ENCODE data around the gene SDC1.

Gene SDC1

DNA sequence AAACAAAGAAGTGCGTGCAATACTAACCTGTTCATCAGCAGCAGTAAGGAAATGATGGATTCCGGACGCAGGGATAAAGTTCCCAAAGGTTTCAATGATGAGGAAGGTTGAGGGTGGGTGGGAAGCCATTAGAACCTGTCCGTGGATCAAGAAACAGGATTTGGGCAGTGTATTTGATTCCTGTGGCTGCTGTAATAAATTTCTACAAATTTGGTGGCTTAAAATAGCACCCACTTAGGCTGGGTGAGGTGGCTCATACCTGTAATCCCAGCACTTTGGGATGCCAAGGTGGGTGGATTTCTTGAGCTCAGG lies 5.1 kb upstream of the SDC1 start:
- in situ Hi-C loops (cut with MboI; ENCODE audit: low pct_unique_long_range_greater_than_20kb, low sequenced_read_pairs) = no loop called here
- DNase-seq = no peak

DNA sequence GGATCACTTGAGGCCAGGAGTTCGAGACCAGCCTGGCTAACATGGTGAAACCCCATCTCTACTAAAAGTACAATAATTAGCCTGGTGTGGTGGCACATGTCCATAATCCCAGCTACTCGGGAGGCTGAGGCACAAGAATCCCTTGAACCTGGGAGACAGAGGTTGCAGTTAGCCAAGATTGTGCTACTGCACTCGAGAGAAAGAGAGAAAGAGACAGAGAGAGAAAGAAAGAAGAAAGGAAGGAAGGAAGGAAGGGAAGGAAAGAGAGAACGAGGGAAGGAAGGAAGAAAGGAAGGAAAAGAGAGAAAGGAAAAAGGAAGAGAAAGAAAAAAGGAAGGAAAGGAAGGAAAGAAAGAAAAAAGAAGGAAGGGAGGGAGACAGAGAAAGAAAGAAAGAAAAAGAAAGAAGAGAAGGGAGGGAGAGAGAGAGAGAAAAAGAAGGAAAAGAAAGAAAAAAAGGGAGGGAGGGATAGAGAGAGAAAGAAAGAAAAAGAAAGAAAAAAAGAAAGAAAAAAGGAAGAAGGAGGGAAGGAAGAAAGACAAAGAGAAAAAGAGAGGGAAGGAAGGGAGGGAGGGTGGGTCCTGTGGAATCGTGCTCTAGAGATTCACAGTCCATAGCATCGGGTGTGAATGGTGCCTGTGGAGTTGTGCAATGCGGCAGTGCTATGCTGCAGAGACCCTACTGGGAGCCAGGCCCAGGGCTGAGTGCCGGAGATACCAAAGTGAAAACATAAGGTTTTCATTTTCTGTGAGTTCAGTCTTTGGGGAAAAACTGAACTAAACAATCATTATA lies 4.6 kb upstream of the SDC1 start:
- in situ Hi-C loops (cut with MboI; ENCODE audit: low pct_unique_long_range_greater_than_20kb, low sequenced_read_pairs) = no loop called here
- no peak for DNase-seq

DNA sequence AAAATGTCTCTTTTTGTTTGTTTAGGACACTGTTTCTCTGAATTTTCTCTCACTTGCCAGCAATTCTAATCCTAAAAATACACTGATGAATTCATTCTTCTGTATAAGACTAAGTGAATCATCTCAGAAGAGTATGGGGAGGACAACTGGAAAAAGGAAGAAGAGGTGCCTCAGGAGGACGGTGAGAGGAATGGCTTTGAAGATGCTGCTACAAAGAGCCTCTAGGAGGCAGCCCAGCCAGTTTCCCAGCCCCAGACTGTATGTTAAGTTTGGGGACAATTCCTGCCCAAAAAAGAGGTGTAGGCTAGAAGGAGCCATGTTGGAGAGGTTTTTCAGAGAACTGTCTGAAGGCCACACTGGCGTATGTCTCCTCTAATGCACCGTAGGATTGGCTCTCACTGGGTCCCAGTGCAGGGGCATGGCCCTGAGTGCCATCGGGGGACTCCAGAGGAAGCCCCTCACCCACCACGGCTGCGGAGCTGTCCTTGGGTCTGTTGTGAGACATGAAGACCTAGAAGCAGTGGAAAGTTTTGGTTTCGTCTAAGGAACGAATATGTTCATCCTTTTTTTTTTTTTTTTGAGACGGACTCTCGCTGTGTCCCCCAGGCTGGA lies 3.1 kb upstream of the SDC1 start:
- in situ Hi-C loops (cut with MboI; ENCODE audit: low pct_unique_long_range_greater_than_20kb, low sequenced_read_pairs) = no loop called here

DNA sequence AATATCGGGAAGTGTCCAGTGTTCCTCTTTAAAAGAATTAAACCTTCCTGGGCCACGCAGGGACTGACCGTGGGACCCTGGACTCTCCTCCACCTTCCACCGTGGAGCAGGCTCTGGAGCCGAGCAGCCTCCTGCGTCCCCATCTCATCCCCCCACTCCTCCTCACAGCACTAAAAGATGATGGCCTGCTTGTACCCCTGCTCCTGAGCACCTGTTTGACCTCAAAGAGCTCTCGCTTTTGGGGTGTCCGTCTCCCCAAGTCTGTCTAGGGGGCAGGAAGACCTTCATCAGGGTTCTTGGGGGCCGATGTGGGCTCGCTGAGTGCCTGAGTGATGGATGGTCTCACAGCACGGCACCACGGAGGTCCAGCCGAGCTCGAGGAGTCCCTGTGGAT lies 1.2 kb upstream of the SDC1 start:
- DNase-seq = no peak
- in situ Hi-C loops (cut with MboI; ENCODE audit: low pct_unique_long_range_greater_than_20kb, low sequenced_read_pairs) = no loop called here

More for the DNA sequence above, 3.1 kb upstream of the SDC1 start:
- DNase-seq = no peak

DNA sequence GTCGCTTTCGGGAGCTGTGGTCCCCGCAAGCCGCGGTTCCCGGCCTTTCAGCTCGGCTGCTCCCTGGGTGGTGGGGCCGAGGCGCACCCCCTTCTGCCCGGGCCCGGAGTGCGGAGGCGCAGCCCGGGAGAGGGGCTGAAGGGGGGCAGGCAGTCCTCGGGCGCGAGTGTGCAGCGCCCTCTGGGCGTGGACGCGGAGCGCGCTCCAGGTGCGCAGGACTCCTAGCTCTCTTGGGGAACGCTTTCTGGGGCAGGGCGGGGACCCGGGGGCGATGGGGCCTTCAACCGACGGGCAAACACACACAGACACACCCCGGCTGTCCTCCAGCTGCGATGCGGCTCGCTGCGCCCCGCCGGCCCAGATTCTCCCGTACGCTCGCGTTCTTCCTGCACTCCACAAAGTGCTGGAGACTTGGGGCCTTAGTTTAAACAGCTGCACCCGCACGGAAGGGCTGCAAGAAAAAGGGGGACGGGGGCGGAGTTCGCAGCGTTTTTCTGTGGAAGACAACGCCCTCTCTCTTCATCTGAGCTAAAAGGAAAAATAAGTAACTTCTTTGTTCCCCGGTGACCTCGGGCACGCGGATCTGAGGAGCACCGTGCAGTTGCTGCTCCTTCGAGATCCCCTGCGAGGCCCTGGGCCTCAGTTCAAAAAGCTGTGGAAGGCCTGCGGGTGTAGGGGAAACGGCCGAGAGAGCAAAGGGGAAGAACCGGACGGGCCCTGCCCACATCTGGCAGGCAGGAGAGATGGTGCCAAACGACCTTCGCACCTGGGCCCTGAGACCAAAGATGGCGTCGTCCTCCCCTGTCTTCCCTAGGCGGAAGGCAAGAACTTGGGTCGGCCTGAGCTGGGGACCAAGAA lies 593 bp upstream of the SDC1 start:
- DNase-seq = peak; percentile 84
- in situ Hi-C loops (cut with MboI; ENCODE audit: low pct_unique_long_range_greater_than_20kb, low sequenced_read_pairs) = no loop called here

DNA sequence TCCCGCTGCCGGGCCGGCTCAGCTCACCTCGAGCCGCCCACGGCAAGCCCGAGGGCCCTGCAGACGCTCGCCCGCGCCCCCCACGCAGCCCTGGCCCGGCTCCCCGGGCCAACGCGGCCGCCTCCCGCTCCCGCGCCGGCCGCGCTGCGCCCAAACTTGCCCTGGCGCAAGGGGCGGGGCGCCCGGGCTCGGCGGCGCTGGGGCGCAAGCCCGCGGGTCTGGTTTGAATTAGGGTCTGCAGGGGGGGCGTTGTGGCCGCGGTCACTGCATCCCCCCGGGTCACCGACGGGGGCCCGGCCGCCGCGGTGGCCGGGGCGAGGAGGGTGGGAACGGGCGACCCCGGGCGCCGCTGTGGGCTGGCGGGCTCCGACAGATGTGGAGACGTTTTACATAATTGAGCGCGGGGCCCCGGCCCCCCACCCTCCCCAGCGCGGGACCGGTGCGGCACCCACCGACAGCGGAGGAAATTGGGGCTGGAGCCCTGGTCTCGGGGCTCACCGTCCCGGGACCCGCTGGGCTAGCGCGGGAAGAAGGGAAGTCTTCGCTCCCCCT lies 690 bp downstream of the SDC1 start:
- in situ Hi-C loops (cut with MboI; ENCODE audit: low pct_unique_long_range_greater_than_20kb, low sequenced_read_pairs) = no loop called here
- DNase-seq = peak; percentile 37

DNA sequence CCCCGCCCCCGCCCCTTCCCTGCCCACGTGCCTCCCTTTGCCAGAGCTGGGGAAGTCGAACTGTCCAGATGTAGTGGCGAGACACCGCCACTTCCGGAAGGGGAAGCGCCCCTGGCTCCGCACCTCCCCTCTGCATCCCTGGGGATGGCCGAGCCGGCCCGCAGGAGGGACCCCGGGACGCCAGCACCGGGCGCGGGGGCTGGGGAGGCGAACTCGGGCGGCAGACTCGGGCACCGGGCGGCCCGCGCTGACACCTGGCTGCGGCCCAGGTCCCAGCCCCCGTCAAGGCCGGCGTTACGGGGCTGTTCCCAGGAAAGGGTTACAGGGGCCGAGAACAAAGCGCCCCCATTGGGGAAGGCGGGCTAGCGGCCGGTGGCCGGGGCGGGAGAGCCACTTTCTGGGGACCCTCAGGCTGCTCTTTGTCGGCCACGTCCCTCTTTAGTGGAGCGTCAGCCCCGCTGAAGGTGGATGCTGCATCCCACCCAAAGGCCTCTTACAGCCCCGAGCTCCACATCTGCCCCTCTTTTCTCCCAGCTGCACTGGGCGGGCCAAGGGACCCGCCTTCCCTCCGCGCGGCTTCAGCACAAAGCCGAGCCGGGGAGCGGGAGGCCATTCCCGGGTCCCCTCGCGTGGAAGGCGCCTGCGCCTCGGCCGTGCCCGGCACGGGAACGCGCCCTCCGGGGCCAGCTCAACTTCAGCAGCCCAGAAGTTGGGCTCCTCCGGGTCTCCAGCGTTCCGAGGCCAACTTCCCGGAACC lies 1.3 kb downstream of the SDC1 start:
- peak; percentile 52 for DNase-seq
- in situ Hi-C loops (cut with MboI; ENCODE audit: low pct_unique_long_range_greater_than_20kb, low sequenced_read_pairs) = no loop called here

DNA sequence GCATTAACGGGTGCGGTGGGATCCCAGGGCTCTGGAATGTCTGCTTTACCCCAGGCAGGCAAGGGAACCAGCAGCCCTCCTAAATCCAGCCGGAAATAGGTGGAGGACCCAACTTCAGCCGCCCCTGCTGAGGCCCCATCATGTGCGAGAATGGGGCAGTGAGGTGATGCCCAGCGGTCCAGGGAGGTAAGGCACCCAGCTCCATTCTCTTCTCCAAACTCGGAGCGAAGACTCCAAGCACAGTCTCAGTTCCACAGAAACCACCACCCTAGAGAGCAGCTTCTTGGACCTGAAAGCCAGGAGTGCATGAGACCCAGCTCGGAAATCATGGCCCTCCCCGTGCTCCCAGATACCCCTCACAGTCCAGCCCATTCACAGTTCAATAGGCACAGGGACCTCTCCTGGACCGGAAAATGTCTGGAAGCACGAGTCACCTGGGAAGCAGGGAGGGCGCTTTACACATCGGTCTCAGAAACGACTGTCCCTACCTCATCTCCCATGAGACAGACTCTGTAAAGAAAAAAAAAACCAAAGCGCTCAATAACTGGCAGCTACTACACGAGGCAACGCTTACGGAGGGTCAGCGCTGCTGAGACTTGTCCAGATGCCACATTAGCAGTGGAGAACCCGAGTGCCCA lies 2.0 kb downstream of the SDC1 start:
- in situ Hi-C loops (cut with MboI; ENCODE audit: low pct_unique_long_range_greater_than_20kb, low sequenced_read_pairs) = no loop called here

DNA sequence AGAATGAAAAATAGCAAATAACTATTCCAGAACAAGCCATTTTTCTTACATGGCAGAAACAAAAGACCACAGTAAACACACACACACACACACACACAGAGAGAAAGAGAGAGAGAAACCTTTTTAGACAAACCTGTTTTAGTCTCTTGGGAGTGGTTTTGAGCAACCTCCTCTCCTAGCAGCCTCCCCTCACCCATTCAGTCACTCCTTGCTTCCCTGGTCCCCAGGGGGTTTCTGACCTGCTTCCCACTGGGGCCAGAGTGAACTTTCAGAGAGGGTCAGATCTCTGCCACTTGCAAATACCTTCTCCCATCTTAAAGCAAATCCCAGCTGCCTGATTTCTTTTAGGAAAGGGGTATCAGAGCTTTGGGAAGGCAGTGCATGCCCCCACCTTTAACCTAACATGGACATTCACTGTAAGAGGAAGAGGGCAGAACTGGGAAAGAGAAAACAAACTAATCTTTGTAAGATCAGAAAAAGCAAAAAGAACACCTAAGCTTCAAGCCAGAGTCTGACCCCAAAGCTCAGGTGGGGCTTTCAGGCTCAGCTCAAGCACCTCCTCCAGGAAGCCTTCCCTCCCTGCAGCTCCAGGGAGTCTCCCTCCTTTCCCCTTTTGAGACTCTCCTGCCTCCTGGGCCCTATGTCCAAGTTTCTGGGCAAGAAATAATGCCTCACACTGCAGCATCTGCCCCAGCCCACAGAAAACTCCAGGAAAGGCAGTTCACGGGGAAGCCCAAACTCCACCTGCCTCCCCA lies 2.7 kb downstream of the SDC1 start:
- in situ Hi-C loops (cut with MboI; ENCODE audit: low pct_unique_long_range_greater_than_20kb, low sequenced_read_pairs) = no loop called here
- DNase-seq = no peak

More for the DNA sequence above, 2.0 kb downstream of the SDC1 start:
- no peak for DNase-seq

DNA sequence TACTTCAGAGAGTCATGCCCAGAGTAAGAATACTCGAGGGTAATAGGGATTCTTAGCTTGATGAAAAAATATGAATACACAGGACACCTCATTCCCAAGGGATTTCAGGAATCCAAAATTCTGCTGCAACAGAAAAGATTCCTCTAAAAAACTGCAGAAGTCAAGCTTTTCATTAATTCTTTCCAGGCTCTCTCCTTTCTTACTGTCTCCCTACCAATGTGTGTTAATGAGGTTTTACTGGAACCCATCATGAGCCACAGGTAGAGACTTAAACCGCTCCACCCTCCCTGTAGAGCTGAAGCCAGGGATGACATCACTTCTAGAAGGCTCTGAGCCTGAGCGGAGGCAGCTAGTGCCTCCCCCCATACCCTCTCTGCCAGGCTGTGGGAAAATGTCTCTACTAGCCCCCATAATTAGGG lies 3.4 kb downstream of the SDC1 start:
- in situ Hi-C loops (cut with MboI; ENCODE audit: low pct_unique_long_range_greater_than_20kb, low sequenced_read_pairs) = no loop called here

DNA sequence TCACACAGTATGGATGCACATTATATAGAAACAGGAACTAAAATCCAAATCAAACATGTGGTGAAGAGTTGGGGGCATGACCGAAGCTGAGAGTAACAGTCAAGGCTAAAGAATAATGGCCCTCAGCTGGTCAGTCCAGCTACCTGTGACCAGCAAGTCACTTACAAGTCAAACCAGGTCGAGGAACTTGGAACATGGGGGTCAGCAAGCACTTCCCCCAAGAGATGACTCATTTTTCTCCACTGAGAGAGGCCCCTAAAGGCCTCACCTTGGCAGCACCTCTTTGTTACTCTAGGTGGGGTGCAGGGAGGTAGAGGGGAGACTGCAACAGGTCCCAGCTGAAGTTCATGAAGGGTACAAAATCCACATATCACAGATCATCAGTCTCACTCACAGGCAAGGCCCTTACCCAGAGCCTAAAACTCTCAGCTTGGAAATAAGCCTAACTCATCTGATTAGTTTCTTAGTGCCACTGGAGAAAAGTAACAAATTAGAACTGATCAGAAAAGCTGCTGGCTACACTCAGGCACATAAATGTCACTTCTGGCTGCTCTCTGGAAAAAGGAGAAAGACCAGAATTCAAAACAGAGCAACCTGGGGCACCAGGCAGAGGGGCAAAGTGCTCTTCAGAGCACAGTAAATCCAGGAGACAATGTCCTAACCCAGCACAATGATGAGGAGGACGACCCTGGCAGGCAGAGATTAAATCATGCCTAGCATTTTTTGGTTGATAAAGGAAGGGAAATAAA lies 4.0 kb downstream of the SDC1 start:
- in situ Hi-C loops (cut with MboI; ENCODE audit: low pct_unique_long_range_greater_than_20kb, low sequenced_read_pairs) = no loop called here
- no peak for DNase-seq

More for the DNA sequence above, 3.4 kb downstream of the SDC1 start:
- no peak for DNase-seq

DNA sequence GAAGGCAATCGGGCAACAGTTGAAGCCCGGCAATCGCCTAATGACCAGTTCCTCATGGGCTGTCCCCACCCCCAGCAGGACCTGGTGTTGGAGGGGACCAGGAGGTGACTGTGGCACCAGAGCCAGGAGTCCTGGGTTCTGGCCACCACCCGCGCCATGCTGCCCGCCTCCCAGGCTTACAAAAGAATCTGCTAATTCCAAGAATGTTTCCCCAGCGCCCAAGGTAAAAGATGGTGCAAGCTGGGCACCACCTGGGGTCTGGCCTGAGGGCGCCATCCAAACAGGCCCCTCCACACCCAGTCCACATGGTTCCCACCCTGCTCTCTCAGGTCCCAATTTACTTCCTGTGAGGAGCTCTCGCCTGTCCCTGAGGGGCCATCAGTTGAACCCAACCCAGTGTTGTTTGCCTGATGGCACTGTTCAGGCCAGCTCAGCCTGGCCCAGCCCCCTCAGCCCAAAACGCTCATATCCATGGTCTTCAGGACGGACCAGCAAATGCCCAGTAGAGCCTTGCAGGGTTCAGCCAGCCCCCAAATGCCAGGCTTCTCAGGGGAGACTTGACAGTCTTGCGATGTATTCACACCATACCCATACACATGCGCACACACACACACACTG lies 5.1 kb downstream of the SDC1 start:
- in situ Hi-C loops (cut with MboI; ENCODE audit: low pct_unique_long_range_greater_than_20kb, low sequenced_read_pairs) = no loop called here
- no peak for DNase-seq

DNA sequence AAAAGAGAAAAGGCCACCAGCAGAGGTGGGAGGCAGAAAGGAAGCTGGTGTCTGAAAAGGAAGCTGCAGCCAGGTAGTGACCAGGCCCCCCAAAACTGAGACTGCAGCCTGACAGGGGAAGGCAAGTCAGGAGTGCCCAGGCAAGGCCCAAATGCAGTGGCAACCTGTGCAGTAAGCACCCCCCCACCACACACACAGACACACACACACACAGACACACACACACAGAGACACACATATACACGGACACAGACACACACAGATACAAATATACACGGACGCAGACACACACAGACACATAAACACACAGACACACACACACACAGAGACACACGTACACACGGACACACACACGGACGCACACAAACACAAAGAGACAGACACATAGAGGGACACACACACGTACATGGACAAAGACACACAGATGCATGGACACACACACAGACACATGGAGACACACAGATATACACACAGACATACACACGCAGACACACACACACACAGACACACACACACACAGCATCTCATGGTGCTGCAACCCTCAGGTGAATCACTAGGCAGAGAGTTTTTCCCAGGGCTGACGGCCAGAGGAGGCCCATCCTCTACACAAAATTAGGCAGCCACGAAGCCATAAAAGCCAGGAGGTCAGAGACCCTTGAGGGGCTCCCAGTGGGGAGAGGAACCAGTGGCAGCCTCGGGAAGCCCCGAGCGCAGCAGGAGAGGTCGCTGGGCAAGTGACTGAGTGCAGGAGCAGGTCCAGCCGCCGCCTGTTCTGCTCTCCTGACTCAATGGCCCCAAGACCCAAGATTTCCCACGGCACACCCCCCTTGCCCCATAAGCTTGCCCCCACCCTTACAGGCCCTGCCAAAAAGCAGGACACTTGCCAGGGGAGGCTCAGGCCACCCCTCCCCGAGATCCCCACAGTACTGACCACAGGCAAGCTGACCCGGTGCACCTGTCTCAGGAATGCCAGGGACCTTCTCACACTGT lies 6.3 kb downstream of the SDC1 start:
- in situ Hi-C loops (cut with MboI; ENCODE audit: low pct_unique_long_range_greater_than_20kb, low sequenced_read_pairs) = no loop called here
- DNase-seq = no peak

DNA sequence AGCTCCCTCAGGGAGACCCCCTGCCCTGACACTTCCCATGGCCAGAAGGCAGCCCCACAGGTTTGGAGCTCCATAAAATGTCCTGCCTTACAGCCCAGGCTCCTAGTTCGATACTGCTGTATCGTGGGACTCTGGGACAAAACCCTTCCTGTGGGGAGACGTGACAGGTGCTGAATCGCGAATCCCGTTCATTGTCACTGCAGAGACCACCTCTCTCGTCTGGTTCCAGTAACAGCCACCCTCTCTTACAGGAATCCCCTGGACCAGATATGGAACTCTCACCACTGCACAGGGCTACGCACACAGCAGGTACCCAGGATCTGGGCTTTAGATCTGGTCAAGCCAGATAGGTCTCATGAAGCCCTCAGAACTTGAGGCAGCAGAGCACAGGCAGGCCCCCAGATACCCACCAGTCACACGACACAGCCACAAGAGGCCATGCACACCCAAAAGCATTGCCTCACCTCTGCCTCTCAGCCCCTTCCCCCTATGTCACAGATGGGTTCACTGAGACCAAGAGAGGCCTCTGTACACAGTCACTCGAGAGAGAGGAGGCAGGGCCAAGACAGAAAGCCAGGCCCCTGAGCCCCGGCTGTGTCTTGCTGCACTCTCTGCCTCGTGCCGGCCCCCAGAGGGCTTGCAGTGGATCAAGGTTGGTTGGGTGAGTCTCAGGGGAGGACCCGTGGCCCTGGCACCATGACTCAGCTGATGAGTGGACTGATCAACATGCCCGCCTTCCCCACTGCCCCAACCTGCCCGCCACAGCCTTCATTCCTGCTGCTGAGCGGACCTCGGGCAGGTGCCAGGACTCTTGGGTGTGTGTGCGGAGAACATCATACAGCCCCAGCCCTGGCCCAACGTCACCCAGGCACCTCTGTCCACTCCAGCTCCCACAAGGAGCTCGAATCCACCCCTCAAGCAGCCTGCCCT lies 7.6 kb downstream of the SDC1 start:
- no peak for DNase-seq
- in situ Hi-C loops (cut with MboI; ENCODE audit: low pct_unique_long_range_greater_than_20kb, low sequenced_read_pairs) = no loop called here

Measured in KBM-7 (cell line).